ENCODE data around the gene PLOD2.

The PLOD2 gene

GRCh38 chr3:146160964-146161662, at the start of gene PLOD2:
TSS of gene PLOD2 (minus strand) at chr3:146161184. CDS start at chr3:146160989, 195 bp downstream.
- TF ChIP-seq TCF12 (IDR thresholded peaks at IDR 0.05; ENCODE audit: low read depth): no peak
- TF ChIP-seq FOXM1 (IDR thresholded peaks at IDR 0.05; ENCODE audit: borderline replicate concordance, low read depth): no peak
- TF ChIP-seq MAX (IDR thresholded peaks at IDR 0.05): peak; percentile 71; the same call in 1 of the 2 replicates
- no peak for TF ChIP-seq CEBPB (IDR thresholded peaks at IDR 0.05)
- no peak for TF ChIP-seq NFIC (IDR thresholded peaks at IDR 0.05)

GRCh38 chr3:146209371-146209770, 48.4 kb upstream of the PLOD2 start:
- no peak for TF ChIP-seq RAD21 (IDR thresholded peaks at IDR 0.05; ENCODE audit: low read depth)
- no peak for TF ChIP-seq YY1 (IDR thresholded peaks at IDR 0.05; ENCODE audit: low read depth)
- TF ChIP-seq EGR1 (IDR thresholded peaks at IDR 0.05): no peak
- TF ChIP-seq MAX (IDR thresholded peaks at IDR 0.05): no peak
- TF ChIP-seq ZBTB7A (IDR thresholded peaks at IDR 0.05; ENCODE audit: low read depth): no peak
- TF ChIP-seq CREB1 (IDR thresholded peaks at IDR 0.05; ENCODE audit: low read depth): no peak
- TF ChIP-seq NFIC (IDR thresholded peaks at IDR 0.05): no peak
- no peak for TF ChIP-seq USF1 (IDR thresholded peaks at IDR 0.05)
- no peak for TF ChIP-seq TAF1 (IDR thresholded peaks at IDR 0.05; ENCODE audit: low read depth)
- TF ChIP-seq TCF12 (IDR thresholded peaks at IDR 0.05; ENCODE audit: low read depth): no peak

DNA sequence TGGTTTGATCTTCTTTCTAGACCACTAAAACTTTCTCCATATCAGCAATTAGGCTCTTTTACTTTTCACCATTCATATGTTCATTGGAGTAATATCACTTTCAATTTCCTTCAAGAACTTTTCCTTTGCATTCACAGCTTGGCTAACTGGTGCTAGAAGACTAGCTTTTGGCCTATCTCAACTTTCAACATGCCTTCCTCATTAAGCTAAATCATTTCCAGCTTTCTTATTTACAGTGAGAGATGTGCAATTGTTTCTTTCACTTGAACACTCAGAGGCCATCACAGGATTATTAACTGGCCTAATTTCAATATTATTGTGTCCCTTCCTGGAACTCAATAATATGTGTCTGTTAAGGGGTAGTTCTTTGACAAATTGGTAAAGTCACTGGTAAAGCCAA, 42.8 kb upstream of the PLOD2 start:
- TF ChIP-seq TCF12 (IDR thresholded peaks at IDR 0.05; ENCODE audit: low read depth) (no peak), CREB1 (IDR thresholded peaks at IDR 0.05; ENCODE audit: low read depth) (no peak), ZBTB7A (IDR thresholded peaks at IDR 0.05; ENCODE audit: low read depth) (no peak), CEBPB (IDR thresholded peaks at IDR 0.05) (no peak), MAX (IDR thresholded peaks at IDR 0.05) (no peak), RAD21 (IDR thresholded peaks at IDR 0.05; ENCODE audit: low read depth) (no peak), TEAD4 (IDR thresholded peaks at IDR 0.05) (no peak), EP300 (IDR thresholded peaks at IDR 0.05; ENCODE audit: borderline replicate concordance) (no peak), EGR1 (IDR thresholded peaks at IDR 0.05) (no peak), NFIC (IDR thresholded peaks at IDR 0.05) (no peak), YY1 (IDR thresholded peaks at IDR 0.05; ENCODE audit: low read depth) (no peak), TAF1 (IDR thresholded peaks at IDR 0.05; ENCODE audit: low read depth) (no peak), USF1 (IDR thresholded peaks at IDR 0.05) (no peak)
- TF ChIP-seq, protein P1, sequence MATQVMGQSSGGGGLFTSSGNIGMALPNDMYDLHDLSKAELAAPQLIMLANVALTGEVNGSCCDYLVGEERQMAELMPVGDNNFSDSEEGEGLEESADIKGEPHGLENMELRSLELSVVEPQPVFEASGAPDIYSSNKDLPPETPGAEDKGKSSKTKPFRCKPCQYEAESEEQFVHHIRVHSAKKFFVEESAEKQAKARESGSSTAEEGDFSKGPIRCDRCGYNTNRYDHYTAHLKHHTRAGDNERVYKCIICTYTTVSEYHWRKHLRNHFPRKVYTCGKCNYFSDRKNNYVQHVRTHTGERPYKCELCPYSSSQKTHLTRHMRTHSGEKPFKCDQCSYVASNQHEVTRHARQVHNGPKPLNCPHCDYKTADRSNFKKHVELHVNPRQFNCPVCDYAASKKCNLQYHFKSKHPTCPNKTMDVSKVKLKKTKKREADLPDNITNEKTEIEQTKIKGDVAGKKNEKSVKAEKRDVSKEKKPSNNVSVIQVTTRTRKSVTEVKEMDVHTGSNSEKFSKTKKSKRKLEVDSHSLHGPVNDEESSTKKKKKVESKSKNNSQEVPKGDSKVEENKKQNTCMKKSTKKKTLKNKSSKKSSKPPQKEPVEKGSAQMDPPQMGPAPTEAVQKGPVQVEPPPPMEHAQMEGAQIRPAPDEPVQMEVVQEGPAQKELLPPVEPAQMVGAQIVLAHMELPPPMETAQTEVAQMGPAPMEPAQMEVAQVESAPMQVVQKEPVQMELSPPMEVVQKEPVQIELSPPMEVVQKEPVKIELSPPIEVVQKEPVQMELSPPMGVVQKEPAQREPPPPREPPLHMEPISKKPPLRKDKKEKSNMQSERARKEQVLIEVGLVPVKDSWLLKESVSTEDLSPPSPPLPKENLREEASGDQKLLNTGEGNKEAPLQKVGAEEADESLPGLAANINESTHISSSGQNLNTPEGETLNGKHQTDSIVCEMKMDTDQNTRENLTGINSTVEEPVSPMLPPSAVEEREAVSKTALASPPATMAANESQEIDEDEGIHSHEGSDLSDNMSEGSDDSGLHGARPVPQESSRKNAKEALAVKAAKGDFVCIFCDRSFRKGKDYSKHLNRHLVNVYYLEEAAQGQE (IDR thresholded peaks at IDR 0.05; ENCODE audit: low read depth): no peak

DNA sequence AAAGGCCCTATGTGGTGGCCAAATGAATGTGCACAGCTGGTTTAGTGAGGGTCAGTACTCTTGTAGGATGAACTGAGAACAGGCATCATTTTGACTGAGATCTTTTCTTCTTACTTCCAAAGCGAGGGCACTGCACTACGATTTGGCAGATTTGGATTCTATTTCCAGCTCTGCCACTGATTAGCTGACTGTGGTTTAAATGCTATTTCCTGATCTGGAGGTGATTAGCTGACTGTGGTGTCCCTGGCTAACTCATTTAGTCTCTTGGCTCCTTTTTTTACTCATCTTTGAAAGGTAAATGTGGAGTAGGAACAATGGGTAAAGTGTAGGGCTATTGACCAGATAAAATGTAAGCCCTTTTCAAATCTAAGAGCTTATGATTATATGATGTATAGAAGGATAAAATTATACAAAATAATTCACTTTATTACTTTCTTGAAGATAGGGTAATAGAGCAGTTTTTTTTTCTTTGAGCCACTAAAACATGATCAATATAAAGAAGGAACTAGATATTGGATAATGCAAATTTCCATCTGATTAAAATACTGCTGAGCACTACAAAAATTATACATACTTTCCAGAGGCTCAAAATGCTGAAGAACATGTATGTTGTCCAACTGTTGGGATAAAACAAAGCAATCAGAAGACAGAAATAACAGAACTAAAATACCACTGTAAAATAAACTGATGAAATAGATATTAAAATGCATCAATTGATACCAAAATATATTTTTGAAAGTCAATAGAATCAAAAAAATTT, 39.7 kb upstream of the PLOD2 start:
- TF ChIP-seq USF1 (IDR thresholded peaks at IDR 0.05) (no peak), MAX (IDR thresholded peaks at IDR 0.05) (no peak), TEAD4 (IDR thresholded peaks at IDR 0.05) (no peak), TAF1 (IDR thresholded peaks at IDR 0.05; ENCODE audit: low read depth) (no peak), ZBTB7A (IDR thresholded peaks at IDR 0.05; ENCODE audit: low read depth) (no peak), NFIC (IDR thresholded peaks at IDR 0.05) (no peak), RAD21 (IDR thresholded peaks at IDR 0.05; ENCODE audit: low read depth) (no peak), TCF12 (IDR thresholded peaks at IDR 0.05; ENCODE audit: low read depth) (no peak)

GRCh38 chr3:146199762-146200161, 38.8 kb upstream of the PLOD2 start:
- TF ChIP-seq CEBPB (IDR thresholded peaks at IDR 0.05): no peak
- TF ChIP-seq TCF12 (IDR thresholded peaks at IDR 0.05; ENCODE audit: low read depth): no peak
- no peak for TF ChIP-seq USF1 (IDR thresholded peaks at IDR 0.05)
- TF ChIP-seq TEAD4 (IDR thresholded peaks at IDR 0.05): no peak
- no peak for TF ChIP-seq EP300 (IDR thresholded peaks at IDR 0.05; ENCODE audit: borderline replicate concordance)
- TF ChIP-seq TAF1 (IDR thresholded peaks at IDR 0.05; ENCODE audit: low read depth): no peak
- TF ChIP-seq ZBTB7A (IDR thresholded peaks at IDR 0.05; ENCODE audit: low read depth): no peak
- TF ChIP-seq YY1 (IDR thresholded peaks at IDR 0.05; ENCODE audit: low read depth): no peak
- TF ChIP-seq FOXM1 (IDR thresholded peaks at IDR 0.05; ENCODE audit: borderline replicate concordance, low read depth): no peak
- no peak for TF ChIP-seq CREB1 (IDR thresholded peaks at IDR 0.05; ENCODE audit: low read depth)
- TF ChIP-seq, protein P1 (IDR thresholded peaks at IDR 0.05; ENCODE audit: low read depth): no peak
- TF ChIP-seq RAD21 (IDR thresholded peaks at IDR 0.05; ENCODE audit: low read depth): no peak
- no peak for TF ChIP-seq MAX (IDR thresholded peaks at IDR 0.05)
- no peak for TF ChIP-seq EGR1 (IDR thresholded peaks at IDR 0.05)
- no peak for TF ChIP-seq NFIC (IDR thresholded peaks at IDR 0.05)
